Measurements from ENCODE around the gene VPS36.
"Not testable (repeated sequence)": the region's sequence is repeated elsewhere in the genome, so short reads cannot be mapped to it uniquely, and the experiment has no call there.

The VPS36 gene, protein sequence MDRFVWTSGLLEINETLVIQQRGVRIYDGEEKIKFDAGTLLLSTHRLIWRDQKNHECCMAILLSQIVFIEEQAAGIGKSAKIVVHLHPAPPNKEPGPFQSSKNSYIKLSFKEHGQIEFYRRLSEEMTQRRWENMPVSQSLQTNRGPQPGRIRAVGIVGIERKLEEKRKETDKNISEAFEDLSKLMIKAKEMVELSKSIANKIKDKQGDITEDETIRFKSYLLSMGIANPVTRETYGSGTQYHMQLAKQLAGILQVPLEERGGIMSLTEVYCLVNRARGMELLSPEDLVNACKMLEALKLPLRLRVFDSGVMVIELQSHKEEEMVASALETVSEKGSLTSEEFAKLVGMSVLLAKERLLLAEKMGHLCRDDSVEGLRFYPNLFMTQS

DNA sequence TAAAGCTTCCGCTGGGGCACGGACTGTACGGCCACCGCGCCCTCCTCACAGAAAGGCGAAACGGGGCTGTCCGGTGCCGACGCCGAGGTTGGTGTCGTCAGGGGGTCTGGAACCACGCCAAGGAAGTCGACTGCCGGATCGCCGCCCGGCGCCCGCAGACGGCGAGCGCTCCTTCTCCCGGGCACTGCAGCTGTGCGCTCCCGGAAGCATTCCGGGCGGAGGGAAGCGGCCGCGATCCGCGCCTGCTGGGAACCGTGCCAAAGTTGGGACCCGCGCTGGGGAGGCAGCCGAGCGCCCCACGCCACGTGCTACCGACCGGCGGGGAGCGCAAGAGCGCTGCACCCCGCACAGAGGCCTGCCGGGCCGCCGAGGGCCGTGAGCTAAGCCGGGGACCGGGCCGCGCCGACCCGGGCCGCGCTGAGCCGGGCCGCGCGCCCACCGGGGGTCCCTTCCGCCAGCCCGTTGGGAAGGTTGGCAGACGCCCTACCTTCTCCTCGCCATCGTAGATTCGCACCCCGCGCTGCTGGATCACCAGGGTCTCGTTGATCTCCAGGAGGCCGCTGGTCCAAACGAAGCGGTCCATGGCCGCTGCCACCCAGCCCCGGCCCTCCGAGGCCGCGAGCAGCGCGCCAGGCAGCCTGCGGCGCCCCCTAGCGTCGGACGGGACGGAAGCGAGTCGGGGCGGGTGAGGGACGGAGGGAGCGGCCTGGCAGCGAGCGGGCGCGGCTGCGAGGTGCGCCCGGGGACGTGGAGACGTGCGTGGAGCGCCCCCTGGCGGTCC, at the start of gene VPS36:
Gene VPS36, minus strand, starts transcription at position 623 of the 781 bp plus-strand sequence. Its CDS starts 40 bp downstream, at position 583.
- DNase-seq (ENCODE audit: low read depth, low spot score) = peak; percentile 45

DNA sequence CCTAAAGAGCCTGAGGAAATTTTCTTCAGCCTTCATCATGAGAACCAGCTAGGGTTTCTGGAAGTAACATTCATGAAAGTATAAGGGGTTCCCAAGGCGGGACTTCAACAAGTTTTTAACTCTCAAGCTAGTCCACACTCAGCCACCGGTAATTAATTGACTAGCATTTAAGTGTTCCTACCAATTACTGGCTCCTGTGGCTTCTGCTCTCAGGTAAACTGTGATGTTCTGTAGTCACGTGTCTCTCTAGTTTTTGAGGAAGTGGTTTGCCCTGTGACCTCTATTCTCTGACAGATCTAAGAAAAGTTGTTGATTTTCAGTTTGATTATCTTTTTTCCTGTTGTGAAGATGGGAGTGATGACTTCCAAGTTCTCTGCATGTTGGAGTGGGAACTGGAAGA, 47.5 kb upstream of the VPS36 start:
- not testable (repeated sequence) for DNase-seq (ENCODE audit: low read depth, low spot score)

DNA sequence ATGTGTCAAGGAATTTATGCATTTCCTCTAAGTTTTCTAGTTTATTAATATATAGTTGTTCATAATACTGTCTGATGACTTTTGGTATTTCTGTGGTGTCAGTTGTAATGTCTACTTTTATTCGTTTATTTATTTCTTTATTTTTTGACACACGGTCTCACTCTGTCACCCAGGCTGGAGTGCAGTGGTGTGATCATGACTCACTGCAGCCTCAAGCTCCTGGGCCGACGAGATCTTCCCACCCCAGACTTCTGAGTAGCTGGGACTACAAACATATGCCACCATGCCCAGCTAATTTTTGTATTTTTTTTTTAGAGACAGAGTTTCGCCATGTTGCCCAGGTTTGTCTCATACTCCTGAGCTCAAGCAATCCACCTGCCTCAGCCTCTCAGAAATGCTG, 43.8 kb upstream of the VPS36 start:
- not testable (repeated sequence) for DNase-seq (ENCODE audit: low read depth, low spot score)

DNA sequence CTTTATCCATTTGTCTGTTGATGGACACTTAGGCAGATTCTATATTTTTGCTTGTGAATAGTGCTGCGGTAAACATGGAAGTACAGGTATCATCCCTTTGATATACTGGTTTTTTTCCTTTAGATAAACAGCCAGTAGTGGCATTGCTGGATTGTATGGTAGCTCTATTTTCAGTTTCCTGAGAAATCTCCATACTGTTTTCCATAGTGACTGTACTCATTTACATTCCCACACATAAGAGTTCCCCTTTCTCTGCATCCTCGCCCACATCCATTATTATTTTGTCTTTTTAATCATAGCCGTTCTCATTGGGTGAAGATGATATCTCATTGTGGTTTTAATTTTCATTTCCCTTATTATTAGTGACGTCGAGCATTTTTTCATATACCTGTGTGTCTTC, 40.6 kb upstream of the VPS36 start:
- not testable (repeated sequence) for DNase-seq (ENCODE audit: low read depth, low spot score)

DNA sequence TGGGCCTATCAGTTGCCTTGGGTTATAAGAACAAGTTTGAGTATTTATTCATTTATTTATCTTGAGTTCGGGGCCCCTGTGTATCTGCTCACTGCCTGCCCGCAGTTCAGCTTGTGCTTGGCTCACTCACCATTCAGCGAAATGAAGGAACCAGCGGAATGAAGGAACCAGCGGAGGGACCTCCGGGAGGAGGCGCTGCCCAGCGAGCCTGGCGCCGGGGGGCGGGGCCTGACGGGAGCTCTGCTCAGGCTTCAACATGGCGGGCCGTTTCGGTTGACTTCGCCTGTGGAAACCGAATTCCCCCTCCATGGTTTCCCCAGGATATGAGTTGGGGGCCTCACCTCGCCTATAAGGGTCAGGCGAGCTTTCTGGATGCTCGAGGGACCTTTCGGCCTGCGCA, 38.3 kb upstream of the VPS36 start:
- not testable (repeated sequence) for DNase-seq (ENCODE audit: low read depth, low spot score)

DNA sequence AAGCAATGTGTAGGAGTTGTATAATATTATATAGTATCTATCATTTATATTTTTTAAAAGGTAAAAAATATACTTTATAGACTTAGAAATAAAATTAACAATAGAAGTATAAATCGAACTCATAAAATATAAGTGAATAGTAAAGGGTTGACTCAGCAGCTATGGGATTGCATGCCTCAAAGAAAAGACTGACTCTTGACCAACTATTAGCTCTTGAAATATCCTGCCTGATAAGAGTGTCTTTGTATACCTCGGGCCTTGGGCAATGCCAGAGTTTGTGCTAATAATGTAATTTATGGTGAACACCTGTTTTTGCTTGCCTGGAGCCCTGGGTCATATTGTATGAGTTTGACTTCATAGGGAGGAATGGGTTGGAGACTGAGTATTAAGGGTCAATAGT, 36.6 kb upstream of the VPS36 start:
- not testable (repeated sequence) for DNase-seq (ENCODE audit: low read depth, low spot score)

DNA sequence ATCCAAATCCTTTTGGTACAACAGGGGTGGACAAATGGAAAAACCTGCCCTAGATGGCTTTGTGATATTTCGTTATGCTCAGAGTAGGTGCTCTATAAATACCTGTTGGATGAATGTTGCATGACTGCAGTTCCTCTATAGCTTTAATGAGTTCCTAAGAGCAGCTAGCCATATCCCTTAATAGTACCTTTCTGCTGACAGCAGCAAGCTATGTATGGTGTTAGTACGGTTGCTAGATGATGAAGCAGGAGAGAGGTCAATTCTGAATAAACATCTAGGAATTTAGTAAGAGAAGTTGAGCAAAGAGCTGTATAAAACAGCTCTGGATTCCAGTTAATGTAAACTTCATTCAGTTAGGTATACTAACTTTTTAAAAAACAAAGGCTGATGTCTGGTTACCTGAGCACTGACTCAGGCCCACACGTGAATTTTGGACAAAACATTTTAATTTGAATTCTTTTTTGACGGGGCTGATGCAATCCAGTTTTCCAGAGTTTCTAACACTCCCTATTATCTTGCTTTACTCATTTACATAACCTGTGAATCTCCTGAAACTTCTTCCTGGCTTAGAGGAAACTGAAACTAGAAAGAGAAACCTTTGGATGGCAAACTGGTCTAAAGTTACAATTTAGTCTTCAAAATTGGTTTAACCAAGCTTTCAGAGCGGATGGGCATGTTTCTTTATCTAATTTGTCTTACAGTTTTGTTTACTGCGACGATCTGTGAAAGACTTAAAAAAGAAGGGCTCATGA, 30.4 kb upstream of the VPS36 start:
- not testable (repeated sequence) for DNase-seq (ENCODE audit: low read depth, low spot score)

DNA sequence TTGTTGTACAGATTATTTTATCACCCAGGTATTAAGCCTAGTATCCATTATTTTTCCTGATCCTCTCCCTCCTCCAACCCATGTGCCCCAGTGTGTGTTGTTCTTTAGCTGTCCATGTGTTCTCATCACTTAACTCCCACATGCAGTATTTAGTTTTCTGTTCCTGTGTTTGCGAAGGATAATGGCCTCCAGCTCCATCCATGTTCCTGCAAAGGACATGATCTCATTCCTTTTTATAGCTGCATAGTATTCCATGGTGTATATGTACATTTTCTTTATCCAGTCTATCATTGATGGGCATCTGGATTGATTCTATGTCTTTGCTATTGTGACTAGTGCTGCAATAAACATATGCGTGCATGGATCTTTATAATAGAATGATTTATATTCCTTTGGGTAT, 18.1 kb upstream of the VPS36 start:
- not testable (repeated sequence) for DNase-seq (ENCODE audit: low read depth, low spot score)

DNA sequence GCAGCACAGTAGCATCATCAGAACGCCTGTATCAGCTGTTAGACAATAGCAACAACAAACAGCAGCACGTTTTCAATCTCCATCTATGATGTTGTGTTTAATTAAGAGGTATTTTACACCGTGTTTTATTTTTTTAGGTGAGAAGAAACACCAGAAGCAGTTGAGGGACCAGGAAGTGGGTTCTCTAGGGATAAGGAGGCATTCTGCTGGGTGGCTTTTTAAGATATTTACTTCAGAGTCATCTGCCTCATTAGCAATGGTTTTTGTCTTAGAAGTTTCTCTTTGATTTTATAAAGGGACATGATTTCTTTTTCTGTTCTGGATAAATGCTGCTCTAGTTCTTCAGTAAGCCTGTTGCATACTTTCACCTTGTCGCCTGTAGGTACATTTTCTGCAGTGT, 13.1 kb upstream of the VPS36 start:
- no peak for DNase-seq (ENCODE audit: low read depth, low spot score)

DNA sequence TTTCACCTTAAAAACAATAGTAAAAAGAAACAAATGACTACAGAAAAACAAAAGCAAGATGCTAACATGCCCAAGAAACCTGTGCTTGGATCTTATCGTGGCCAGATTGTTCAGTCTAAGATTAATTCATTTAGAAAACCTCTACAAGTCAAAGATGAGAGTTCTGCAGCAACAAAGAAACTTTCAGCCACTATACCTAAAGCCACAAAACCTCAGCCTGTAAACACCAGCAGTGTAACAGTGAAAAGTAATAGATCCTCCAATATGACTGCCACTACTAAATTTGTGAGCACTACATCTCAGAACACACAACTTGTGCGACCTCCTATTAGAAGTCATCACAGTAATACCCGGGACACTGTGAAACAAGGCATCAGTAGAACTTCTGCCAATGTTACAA, 10.8 kb upstream of the VPS36 start:
- no peak for DNase-seq (ENCODE audit: low read depth, low spot score)

DNA sequence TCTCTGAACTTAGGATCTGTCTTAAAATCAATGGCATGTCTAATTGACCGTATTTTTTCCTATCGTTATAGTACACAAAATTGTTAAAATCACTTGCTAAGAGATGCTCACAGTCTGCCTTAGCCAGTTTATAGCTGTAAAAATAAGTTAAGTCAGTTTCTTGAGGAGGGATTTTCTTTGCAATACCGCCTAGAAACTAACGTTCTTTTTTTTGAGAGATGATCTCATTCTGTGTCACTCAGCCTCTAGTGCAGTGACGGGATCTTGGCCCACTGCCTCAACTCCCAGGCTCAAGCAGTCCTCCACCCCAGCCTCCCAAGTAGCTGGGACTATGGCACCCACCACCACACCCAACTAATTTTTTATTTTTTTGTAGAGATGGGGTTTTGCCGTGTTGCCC, 9.2 kb upstream of the VPS36 start:
- DNase-seq (ENCODE audit: low read depth, low spot score) = no peak

DNA sequence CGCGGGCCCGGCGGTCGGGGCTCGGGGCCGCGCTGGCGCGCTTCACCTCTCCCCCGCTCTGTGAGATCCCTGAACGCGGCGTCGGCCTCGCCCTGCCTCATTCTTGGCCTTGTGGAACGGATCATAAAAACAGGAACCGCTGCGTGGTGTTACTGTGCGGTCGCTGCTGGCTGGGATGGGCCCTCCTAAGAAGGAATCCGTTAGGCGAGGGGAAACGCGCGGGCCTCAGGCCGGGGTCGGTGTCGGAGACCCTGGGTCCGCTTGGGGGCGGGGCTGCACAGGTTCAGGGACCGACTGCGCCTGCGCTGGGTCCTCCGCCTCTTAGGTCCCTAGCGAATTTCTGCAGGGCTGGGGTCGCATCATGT, 5.2 kb upstream of the VPS36 start:
- DNase-seq (ENCODE audit: low read depth, low spot score) = peak; percentile 35

DNA sequence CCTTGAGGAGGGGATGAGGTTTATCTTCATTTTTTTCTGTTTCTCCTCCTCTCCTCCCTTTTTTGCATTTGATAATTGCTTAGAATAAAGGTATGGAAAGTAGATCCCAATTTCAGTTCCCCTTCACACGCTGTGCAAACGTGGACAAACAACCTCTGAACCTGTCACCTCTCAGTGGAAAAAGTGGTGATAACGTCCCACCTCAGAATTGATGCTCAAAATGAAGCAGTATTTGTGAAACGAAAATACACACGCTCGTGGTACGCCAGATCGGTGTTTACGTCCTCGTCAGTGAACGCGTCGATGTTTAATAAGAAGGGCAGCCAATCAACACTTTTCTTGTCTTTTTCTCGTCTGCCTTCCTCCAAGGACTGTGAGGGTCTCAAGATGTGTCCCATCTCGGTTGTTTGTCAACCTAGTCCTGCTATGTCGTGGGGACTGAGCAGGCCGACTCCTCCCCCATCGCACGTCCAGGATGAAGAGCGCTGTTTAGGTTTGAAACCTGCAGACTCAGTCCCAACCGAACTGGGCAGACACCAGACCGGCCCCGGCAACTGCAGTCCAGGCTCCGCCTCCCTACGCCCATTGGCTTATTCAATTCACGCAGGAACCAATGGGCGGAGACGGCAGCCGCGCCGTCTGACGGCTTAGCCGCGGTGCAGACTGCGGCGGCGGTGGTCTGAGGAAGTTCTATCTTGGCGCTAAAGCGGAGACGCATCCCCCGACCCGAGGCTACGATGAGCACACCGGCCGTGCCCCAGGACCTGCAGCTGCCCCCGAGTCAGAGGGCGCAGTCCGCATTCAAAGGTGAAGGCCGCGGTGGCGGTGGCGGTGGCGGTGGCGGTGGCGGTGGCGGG, 4.6 kb upstream of the VPS36 start, which contains the start of gene CKAP2:
Gene CKAP2, plus strand, starts transcription at position 659 of the 857 bp plus-strand sequence. Its CDS starts 79 bp downstream, at position 738.
- DNase-seq (ENCODE audit: low read depth, low spot score) = peak; percentile 77

DNA sequence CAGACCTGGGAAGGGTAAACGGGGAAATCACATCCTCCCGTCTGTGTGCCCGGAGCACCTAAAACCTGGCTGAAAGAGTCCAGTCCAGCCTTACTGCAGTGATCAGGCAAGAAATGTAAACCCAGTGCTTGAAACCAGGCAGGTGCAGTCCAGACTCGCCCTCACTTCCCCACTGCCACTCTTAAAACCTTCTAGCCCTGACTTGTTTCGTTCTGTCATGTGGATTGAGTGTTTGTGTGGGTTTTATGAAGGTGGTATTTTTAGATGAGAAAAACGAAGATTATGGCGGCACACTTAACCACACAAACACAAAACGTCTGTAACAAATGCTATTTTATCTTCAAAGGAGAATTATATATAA, 4.0 kb upstream of the VPS36 start:
- DNase-seq (ENCODE audit: low read depth, low spot score) = no peak

DNA sequence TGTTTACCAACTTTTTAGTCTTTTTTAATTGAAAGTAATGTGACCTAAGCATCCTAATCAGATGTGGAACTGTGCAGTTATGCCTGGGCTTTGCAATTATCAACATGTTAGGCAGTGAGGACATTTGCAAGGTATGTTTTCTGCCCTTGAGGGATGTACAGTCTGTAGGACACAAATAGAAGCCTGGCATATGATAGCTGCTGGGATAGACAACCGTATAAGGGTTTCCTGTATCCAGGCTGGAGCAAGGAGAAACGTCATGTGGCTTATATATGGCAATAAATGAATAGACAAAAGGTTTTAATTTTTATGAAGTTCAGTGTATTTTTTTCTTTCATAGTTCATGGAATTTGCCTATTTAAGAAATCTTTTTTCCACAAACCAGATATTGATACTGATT, 2.0 kb upstream of the VPS36 start:
- DNase-seq (ENCODE audit: low read depth, low spot score) = no peak

DNA sequence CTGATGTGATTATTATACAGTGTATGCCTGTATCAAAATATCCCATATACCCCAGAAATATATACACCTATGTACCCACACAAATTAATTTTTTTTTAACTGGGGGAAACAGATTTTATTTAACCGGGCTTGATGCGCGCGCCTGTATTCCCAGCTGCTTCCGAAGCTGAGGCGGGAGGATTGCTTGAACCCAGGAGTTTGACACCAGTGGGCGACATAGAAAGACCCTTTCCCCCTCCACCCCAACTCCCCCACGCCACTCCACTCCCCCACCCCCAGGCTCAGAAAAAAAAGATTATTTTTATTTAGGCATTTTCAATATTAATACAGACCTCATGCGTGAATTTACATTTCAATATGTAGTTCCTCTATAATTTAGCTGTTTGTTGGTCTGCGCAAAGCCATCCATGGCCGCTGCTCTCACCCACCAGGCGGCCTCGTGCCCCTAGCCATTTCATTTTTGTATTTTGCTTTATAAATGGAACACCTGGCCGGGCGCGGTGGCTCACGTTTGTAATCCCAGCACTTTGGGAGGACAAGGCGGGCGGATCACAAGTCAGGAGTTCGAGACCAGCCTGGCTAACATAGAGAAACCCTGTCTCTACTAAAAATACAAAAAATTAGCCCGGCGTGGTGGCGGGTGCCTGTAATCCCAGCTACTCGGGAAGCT, 836 bp upstream of the VPS36 start:
- no peak for DNase-seq (ENCODE audit: low read depth, low spot score)

DNA sequence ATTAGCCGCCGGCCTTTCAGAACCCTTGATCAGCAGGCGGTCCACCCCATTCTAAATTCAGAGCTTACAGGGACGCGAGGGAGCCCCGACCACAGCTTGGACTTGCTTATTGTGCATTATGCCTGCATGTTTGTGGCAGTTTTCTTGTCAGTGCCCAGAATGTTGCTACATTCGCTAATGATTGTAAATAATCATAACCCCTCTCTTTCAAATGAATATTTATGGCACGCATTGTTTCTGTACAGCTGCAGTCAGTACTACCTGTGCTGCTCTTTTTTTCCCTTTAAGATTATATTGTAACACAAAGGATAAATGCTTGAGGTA, 321 bp upstream of the VPS36 start:
- DNase-seq (ENCODE audit: low read depth, low spot score) = no peak

DNA sequence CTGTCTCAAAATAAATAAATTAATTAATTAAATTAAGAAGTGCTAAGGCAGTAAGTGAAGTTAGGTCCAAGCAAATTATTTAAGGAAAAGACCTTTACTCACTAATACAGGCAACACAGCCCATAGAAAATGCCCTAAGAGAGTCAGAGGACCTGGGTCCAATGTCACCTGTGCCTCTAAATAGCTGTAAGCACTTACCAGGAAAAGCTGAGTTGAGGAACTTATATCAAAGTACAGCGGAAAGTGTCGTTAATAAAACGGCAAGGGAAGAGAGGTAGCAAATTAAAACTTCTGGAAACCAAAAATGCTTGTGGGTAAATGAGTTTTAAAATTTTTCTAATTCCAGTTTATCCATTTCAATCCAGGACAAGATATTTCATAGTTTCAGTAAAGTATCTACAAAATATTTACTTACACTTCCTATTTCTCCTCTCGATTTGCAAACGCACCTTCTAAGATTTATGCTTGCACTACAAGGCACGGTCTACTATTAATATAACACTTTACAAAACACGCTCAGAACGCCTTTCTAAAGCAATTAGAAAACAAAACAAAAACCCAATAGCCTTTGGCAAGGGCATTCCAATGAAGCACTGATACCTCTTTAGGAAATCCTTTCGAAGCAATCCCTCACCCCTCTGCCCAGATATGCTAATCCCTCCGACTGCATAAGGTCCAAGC, 963 bp downstream of the VPS36 start:
- DNase-seq (ENCODE audit: low read depth, low spot score) = no peak

DNA sequence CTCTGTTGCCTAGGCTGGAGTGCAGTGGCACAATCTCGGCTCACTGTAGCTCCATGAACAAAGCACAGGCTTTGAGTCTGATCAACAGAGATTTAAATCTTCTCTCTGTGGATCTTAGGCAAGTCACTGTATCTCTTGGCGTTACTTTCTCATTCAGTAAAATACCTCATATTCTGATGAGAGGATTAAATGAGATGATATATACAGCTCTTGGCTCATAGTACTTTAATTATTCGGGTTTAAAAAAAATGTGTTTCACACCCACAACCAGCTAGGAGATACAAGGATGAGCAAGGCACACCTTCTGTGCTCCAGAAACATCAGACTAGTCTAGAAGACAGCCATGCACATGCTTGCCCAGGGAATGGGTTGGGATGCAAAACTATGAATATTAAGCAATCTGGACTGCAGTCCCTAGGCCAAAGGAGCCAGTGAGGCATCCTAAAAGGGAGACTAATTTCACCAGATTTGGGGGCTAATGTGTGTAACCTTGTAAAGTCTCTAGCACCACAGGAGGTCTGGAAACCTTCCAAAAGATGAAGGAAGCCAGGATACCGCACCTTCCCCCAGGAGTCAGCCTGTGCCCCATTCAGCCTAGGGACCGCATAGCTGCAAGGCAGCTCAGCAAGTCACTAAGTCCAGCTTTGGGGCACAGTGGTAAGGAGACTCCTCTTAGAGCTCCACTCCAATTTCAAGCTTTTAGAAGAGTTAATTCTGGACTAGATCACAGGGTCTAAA, 2.5 kb downstream of the VPS36 start:
- DNase-seq (ENCODE audit: low read depth, low spot score) = no peak

DNA sequence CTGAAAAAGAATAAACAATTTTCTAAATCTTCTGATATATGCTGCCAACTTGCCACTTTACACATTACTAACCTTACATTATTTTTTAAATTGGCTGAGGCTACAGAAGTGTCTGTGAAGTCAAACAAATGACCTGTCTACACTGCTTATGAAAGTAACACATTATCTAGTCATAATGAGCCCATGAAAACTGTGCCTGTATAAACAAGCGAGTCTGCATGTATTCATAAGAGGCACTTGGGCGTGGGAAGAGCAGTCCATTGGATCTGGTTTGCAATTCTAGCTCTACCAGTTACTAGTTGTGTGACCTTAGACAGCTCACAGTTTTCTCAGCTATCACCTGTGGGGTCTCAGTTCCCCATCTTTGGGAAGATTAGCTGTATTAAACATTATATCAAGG, 3.1 kb downstream of the VPS36 start:
- no peak for DNase-seq (ENCODE audit: low read depth, low spot score)

Data from iPS DF 19.7 (cell line).